ENCODE results near the gene OBSL1.

The OBSL1 gene

GRCh38 chr2:219515874-219516629 lies 55.3 kb downstream of the OBSL1 start:
- peaks cover 26% of the 10 kb centered on the region for H3K4me1 ChIP-seq (ENCODE audit: control insufficient read depth, insufficient read depth, low read length)
- no peaks in the 10 kb centered on the region for H3K36me3 ChIP-seq (ENCODE audit: control insufficient read depth, insufficient read depth, low read length)
- no peak overlapping the region for H3K9ac ChIP-seq (ENCODE audit: low read depth, low read length)
- H3K4me3 ChIP-seq (ENCODE audit: low read depth, low read length) = no peak overlapping the region
- peaks cover 66% of the 10 kb centered on the region for H3K27me3 ChIP-seq (ENCODE audit: control insufficient read depth, insufficient read depth, low read length)
- H3K27ac ChIP-seq (ENCODE audit: low read depth, low read length) = no peak overlapping the region
- H3K9me3 ChIP-seq (ENCODE audit: control insufficient read depth, insufficient read depth, low read length) = no peaks in the 10 kb centered on the region

GRCh38 chr2:219514836-219515235 lies 56.5 kb downstream of the OBSL1 start:
- peaks cover 26% of the 10 kb centered on the region for H3K4me1 ChIP-seq (ENCODE audit: control insufficient read depth, insufficient read depth, low read length)
- peaks cover 71% of the 10 kb centered on the region for H3K27me3 ChIP-seq (ENCODE audit: control insufficient read depth, insufficient read depth, low read length)
- no peak overlapping the region for H3K9ac ChIP-seq (ENCODE audit: low read depth, low read length)
- no peak overlapping the region for H3K4me3 ChIP-seq (ENCODE audit: low read depth, low read length)
- no peaks in the 10 kb centered on the region for H3K36me3 ChIP-seq (ENCODE audit: control insufficient read depth, insufficient read depth, low read length)
- no peak overlapping the region for H3K27ac ChIP-seq (ENCODE audit: low read depth, low read length)
- no peaks in the 10 kb centered on the region for H3K9me3 ChIP-seq (ENCODE audit: control insufficient read depth, insufficient read depth, low read length)

GRCh38 chr2:219514196-219514761 lies 57.1 kb downstream of the OBSL1 start, which contains the start of gene ASIC4:
TSS of gene ASIC4 (plus strand) at chr2:219514482. CDS start at chr2:219514725, 243 bp downstream.
- no peak within 1 kb of the TSS for H3K27ac ChIP-seq (ENCODE audit: low read depth, low read length)
- H3K9me3 ChIP-seq (ENCODE audit: control insufficient read depth, insufficient read depth, low read length) = no peaks in the 10 kb centered on the region
- no peak within 1 kb of the TSS for H3K9ac ChIP-seq (ENCODE audit: low read depth, low read length)
- H3K27me3 ChIP-seq (ENCODE audit: control insufficient read depth, insufficient read depth, low read length) = peaks cover 71% of the 10 kb centered on the region
- H3K4me1 ChIP-seq (ENCODE audit: control insufficient read depth, insufficient read depth, low read length) = peaks cover 29% of the 10 kb centered on the region
- no peaks in the 10 kb centered on the region for H3K36me3 ChIP-seq (ENCODE audit: control insufficient read depth, insufficient read depth, low read length)
- 0 out of 2 replicates have a peak within 1 kb of the TSS, but pooled peaks have one; percentile 1 for H3K4me3 ChIP-seq (ENCODE audit: low read depth, low read length)

GRCh38 chr2:219513787-219514186 lies 57.6 kb downstream of the OBSL1 start:
- H3K4me3 ChIP-seq (ENCODE audit: low read depth, low read length) = 0 out of 2 replicates have a peak overlapping the region, but pooled peaks have one; percentile 1
- peaks cover 71% of the 10 kb centered on the region for H3K27me3 ChIP-seq (ENCODE audit: control insufficient read depth, insufficient read depth, low read length)
- H3K4me1 ChIP-seq (ENCODE audit: control insufficient read depth, insufficient read depth, low read length) = peaks cover 29% of the 10 kb centered on the region
- no peaks in the 10 kb centered on the region for H3K9me3 ChIP-seq (ENCODE audit: control insufficient read depth, insufficient read depth, low read length)
- no peaks in the 10 kb centered on the region for H3K36me3 ChIP-seq (ENCODE audit: control insufficient read depth, insufficient read depth, low read length)
- H3K27ac ChIP-seq (ENCODE audit: low read depth, low read length) = no peak overlapping the region
- H3K9ac ChIP-seq (ENCODE audit: low read depth, low read length) = no peak overlapping the region

- Histone ChIP-seq H3K27me3 (ENCODE audit: control insufficient read depth, insufficient read depth, low read length) (peaks cover 64% of the 10 kb centered on the region), H3K9me3 (ENCODE audit: control insufficient read depth, insufficient read depth, low read length) (no peaks in the 10 kb centered on the region), H3K4me1 (ENCODE audit: control insufficient read depth, insufficient read depth, low read length) (peaks cover 38% of the 10 kb centered on the region), H3K4me3 (ENCODE audit: low read depth, low read length) (no peak overlapping the region), H3K27ac (ENCODE audit: low read depth, low read length) (no peak overlapping the region), H3K9ac (ENCODE audit: low read depth, low read length) (no peak overlapping the region), H3K36me3 (ENCODE audit: control insufficient read depth, insufficient read depth, low read length) (no peaks in the 10 kb centered on the region)
Observed at GRCh38 chr2:219512524-219513216, 58.7 kb downstream of the OBSL1 start.

GRCh38 chr2:219511547-219512325 lies 59.6 kb downstream of the OBSL1 start:
- H3K36me3 ChIP-seq (ENCODE audit: control insufficient read depth, insufficient read depth, low read length) = no peaks in the 10 kb centered on the region
- H3K4me1 ChIP-seq (ENCODE audit: control insufficient read depth, insufficient read depth, low read length) = peaks cover 47% of the 10 kb centered on the region

GRCh38 chr2:219510512-219511135 lies 60.7 kb downstream of the OBSL1 start:
- H3K27me3 ChIP-seq (ENCODE audit: control insufficient read depth, insufficient read depth, low read length) = peaks cover 45% of the 10 kb centered on the region
- H3K9me3 ChIP-seq (ENCODE audit: control insufficient read depth, insufficient read depth, low read length) = no peaks in the 10 kb centered on the region
- H3K9ac ChIP-seq (ENCODE audit: low read depth, low read length) = no peak overlapping the region
- H3K36me3 ChIP-seq (ENCODE audit: control insufficient read depth, insufficient read depth, low read length) = no peaks in the 10 kb centered on the region
- peak overlapping the region; percentile 60; the same call in 1 of the 2 replicates for H3K4me3 ChIP-seq (ENCODE audit: low read depth, low read length)
- H3K27ac ChIP-seq (ENCODE audit: low read depth, low read length) = no peak overlapping the region
- H3K4me1 ChIP-seq (ENCODE audit: control insufficient read depth, insufficient read depth, low read length) = peaks cover 57% of the 10 kb centered on the region

More at GRCh38 chr2:219511547-219512325, 59.6 kb downstream of the OBSL1 start:
- Histone ChIP-seq H3K9me3 (ENCODE audit: control insufficient read depth, insufficient read depth, low read length) (no peaks in the 10 kb centered on the region), H3K27me3 (ENCODE audit: control insufficient read depth, insufficient read depth, low read length) (peaks cover 56% of the 10 kb centered on the region), H3K4me3 (ENCODE audit: low read depth, low read length) (no peak overlapping the region), H3K9ac (ENCODE audit: low read depth, low read length) (no peak overlapping the region), H3K27ac (ENCODE audit: low read depth, low read length) (no peak overlapping the region)

- Histone ChIP-seq H3K9ac (ENCODE audit: low read depth, low read length) (no peak overlapping the region), H3K36me3 (ENCODE audit: control insufficient read depth, insufficient read depth, low read length) (peaks cover 3% of the 10 kb centered on the region; the same call in 1 of the 2 replicates), H3K27me3 (ENCODE audit: control insufficient read depth, insufficient read depth, low read length) (peaks cover 38% of the 10 kb centered on the region), H3K4me3 (ENCODE audit: low read depth, low read length) (peak overlapping the region; percentile 60), H3K4me1 (ENCODE audit: control insufficient read depth, insufficient read depth, low read length) (peaks cover 57% of the 10 kb centered on the region), H3K9me3 (ENCODE audit: control insufficient read depth, insufficient read depth, low read length) (no peaks in the 10 kb centered on the region), H3K27ac (ENCODE audit: low read depth, low read length) (no peak overlapping the region)
Observed at GRCh38 chr2:219509780-219510511, 61.4 kb downstream of the OBSL1 start.

- no peaks in the 10 kb centered on the region for H3K9me3 ChIP-seq (ENCODE audit: control insufficient read depth, insufficient read depth, low read length)
- H3K36me3 ChIP-seq (ENCODE audit: control insufficient read depth, insufficient read depth, low read length) = peaks cover 11% of the 10 kb centered on the region
- H3K27ac ChIP-seq (ENCODE audit: low read depth, low read length) = no peak overlapping the region
- H3K9ac ChIP-seq (ENCODE audit: low read depth, low read length) = no peak overlapping the region
- peak overlapping the region; percentile 60 for H3K4me3 ChIP-seq (ENCODE audit: low read depth, low read length)
- H3K27me3 ChIP-seq (ENCODE audit: control insufficient read depth, insufficient read depth, low read length) = peaks cover 30% of the 10 kb centered on the region
- peaks cover 57% of the 10 kb centered on the region for H3K4me1 ChIP-seq (ENCODE audit: control insufficient read depth, insufficient read depth, low read length)
Observed at GRCh38 chr2:219508971-219509779, 62.2 kb downstream of the OBSL1 start.
